Right lung (tissue), 5 donors: ENCODE measurements around the gene DYRK3. TPM values are rescaled to one million over a fixed set of nuclear protein-coding genes. Genes with fewer than 3 reads are reported as not detected.
A peak's percentile ranks its signal among the peaks of the same experiment; 100 is the strongest.

Experiments
- DNase-seq, 2 donors: peaks; one replicate each; pipeline ENCODE4 v3.0.0-alpha.2; 2013
- polyA plus RNA-seq, 5 donors: library from polyadenylated mRNA; unstranded; fragments of 120-200 nt; gene quantifications; one replicate each; pipeline versions ENCODE4 v1.2.1 to v1.2.3, GENCODE V29; 2013; ENCODE audit warnings: inconsistent platforms in 1 of 5, low replicate concordance in 1 of 5; ENCODE audit not compliant: insufficient read length in 5 of 5, insufficient read depth in 1 of 5

Gene DYRK3
- polyA plus RNA-seq, 5 donors, result 7.3 to 8.9 (median 7.5) TPM

DNA sequence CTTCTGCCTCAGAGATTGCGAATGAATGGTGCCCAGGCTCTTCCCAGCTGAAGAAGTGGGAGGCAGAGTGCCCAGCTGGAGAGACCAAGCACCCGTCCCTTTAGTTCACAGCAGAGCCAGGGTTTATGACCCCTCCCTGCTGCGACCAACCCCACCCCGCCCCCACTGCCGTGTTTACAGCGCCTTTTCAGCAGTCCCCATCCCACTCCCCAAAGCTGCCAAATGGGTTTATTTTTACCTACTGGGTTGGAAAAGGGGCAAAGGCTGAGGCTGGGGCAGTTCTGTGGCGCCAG lies 23.6 kb downstream of the DYRK3 start:
- DNase-seq, result no peak

GRCh38 chr1:206660136-206660535 lies 24.8 kb downstream of the DYRK3 start:
- no peak for DNase-seq

- DNase-seq, result no peak
These were observed 26.0 kb downstream of the DYRK3 start for GRCh38 chr1:206661161-206661820.

DNA sequence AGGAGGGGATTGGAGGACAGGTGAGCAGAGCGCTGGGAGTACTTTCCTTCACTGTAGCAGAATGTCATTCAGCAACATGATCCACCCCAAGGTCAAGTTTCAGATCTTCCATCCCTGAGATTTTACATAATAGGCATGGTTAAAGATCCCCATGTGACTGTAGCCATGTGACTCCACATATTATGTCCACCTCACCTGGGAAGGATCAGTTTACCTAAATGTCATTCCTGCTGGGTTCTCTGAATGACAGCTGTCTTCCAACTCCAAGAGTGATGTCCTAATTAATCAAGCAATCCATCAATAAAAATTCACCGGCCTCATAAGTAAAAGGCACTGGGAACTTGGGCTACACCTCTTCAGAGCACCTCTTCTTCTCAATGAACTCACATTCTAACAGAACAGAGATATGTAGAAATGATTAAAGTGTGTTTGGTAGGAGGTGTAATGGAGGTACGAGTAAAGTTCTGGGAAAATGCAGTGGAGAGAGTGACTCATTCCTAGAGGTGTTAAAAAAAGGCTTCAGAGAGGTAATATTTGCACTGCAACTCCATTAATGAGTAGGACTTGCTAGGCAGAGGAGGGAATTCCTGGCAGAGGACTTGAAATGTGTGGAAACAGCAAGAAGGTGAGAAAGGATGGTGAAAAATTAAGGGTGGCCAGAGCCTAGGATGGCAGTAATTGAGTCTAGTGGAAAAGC lies 27.2 kb downstream of the DYRK3 start:
- DNase-seq, result no peak

DNA sequence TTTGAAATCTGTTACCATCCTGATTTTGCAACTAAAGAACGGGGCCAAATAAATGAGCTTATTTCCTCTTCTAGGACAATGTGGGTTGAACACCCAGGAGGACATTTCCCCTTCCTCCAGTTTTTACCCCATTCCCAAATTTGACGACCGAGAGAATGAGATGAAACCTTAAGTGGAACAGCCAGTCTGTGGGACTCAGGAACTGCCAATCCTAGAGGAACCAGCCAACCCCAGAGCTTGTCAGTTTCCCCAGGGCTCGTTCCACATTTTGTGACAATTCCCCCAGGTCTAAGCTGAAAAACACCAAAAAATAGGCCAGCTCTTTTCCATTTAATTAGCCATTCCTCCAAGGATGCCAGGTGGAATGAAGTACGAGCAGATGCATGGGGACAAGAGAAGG lies 28.0 kb downstream of the DYRK3 start:
- no peak for DNase-seq

GRCh38 chr1:206663832-206664652 lies 28.7 kb downstream of the DYRK3 start:
- DNase-seq, result peak; percentile 61 to 79

DNA sequence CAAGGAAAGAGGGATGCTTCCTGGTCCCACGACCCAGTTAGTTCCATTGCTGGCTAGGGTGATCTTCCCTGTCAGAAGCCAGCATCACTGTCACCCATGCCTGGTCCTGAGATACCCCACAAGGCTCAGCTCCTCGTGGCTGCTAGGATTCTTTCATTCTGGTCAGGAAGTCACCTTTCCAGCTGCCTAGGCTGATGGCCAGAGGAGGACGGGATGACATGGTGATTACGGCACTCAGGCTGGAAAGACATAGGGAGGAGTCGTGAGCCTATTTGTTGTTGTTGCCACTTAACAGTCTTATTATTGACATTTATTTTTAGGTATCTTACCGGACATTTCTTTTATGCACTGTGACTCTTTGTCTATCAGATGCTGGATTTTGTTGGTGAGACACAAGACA lies 29.4 kb downstream of the DYRK3 start:
- DNase-seq, result no peak

- no peak for DNase-seq
These were observed 30.8 kb downstream of the DYRK3 start for GRCh38 chr1:206666031-206666561.

GRCh38 chr1:206666954-206667665 lies 31.8 kb downstream of the DYRK3 start:
- DNase-seq, result no peak

DNA sequence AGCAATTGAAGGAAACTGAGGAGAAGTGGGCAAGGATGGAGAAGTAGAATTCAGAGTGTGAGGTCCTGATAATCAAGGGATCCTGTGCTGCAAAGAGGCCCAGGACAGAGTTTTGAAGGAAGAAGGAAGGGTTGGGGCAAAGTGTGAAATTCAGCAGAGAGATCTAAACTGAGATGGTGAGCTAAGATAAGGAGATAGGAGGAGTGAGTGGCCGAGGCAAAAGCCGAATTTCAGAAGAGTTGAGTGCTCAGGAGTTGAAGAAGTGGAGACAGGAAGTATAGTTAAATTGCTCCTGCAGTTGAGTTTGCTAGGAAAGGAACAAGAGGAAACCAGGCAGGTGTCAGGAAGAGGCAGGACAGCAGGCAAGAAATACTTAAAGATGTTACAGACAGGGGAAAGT lies 33.0 kb downstream of the DYRK3 start:
- DNase-seq, result no peak

DNA sequence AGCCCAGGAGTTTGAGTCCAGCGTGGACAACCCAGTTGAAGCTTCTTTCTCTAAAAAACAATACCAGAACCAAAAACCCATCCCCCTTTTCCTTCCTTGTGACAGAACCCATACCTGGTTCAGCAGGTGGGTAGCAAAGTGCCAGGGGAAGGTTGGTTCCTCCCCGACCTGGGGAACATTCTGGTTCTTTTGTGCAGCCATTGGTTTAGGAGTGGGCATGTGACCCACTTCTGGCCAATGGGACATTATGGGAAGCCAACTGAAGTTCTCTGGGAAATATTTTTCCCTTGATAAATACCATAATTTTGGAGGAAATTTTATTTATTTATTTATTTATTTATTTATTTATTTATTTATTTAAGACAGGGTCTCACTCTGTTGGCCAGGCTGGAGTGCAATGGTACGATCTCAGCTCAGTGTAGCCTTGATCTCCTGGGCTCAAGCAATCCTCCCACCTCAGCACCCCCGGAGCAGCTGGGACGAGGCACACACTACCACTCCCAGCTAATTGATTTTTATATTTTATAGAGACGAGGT lies 33.6 kb downstream of the DYRK3 start:
- DNase-seq, result no peak

GRCh38 chr1:206672011-206672688 lies 36.8 kb downstream of the DYRK3 start:
- no peak for DNase-seq

GRCh38 chr1:206672844-206673758 lies 37.8 kb downstream of the DYRK3 start:
- no peak for DNase-seq

- no peak for DNase-seq
These were observed 38.9 kb downstream of the DYRK3 start for GRCh38 chr1:206674236-206674635.

- DNase-seq, result peak; percentile 62 to 68
These were observed 39.4 kb downstream of the DYRK3 start for GRCh38 chr1:206674745-206675175.

DNA sequence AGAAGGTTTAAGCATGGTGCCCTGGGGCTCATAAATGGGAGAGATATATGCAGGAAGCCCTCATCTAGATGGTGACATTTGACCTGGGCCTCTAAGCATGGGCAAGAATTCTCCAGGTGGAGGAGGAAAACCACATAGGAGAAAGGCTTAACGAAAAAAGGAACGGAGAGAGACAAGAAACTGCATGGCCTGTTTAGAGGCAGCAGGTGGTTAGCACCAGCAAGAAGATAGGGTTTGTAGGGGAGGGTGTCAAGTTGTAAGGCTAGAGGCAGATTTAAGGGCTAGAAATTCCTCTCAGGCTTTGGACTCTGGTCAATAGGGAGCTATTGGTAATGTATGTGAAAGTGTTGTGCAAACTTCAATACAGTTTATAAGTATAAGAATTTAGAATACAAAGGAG lies 41.2 kb downstream of the DYRK3 start:
- DNase-seq, result no peak

- no peak for DNase-seq
These were observed 43.2 kb downstream of the DYRK3 start for GRCh38 chr1:206678490-206678889.

DNA sequence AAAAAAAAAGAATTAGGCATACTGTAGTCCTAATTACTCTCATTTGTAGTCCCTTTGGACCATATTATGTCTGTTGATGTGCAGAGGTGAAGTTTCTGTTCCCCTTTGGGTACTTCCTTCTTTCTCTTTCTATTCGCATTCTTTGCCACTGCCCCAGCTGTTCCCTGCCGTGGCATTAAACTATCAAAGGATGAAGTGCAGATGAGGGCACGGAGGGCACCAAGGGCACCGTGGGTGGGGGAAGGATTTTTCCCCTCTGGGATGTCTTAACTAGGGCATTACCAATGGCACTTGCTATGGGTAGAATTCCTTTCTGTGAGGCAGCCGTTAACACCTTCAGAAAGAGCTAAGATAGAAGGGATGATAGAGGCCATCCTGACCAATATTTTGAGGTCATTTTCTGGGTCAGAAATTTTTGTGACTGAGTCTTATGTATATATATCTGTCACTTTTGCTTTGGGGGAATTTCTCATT lies 44.4 kb downstream of the DYRK3 start:
- no peak for DNase-seq

DNA sequence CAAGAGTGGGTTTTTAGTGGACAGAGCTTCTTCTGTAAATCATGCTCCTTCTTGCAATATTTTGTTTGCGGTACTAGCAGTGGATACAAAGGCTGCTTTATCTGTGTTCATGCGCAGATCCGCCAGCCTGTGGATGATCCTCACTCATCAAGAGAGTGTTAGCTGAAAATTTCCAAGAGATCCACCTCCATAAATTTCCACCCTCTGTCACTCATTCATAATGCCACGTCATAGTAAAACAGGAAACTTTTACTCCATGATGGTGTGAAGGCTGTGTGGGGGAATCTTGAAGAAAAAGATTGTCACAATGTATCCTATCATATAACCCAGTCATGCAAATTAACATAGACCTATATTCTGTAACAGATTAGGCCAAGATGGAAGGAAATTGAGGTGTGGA lies 44.9 kb downstream of the DYRK3 start:
- no peak for DNase-seq

- DNase-seq, result no peak
These were observed 46.0 kb downstream of the DYRK3 start for GRCh38 chr1:206681359-206681758.
